ENCODE data around the gene POU3F3.

The POU3F3 gene

GRCh38 chr2:104873689-104874054 is 19.8 kb downstream of the POU3F3 start:
- TF ChIP-seq POLR2AphosphoS5 (IDR thresholded peaks at IDR 0.05; ENCODE audit: borderline replicate concordance, low read depth, low read length) (no peak), EZH2 (IDR thresholded peaks at IDR 0.05) (no peak)
- no peak overlapping the region for H3K9ac ChIP-seq (ENCODE audit: insufficient read length)
- DNase-seq (ENCODE audit: low read depth, low spot score) = no peak
- no peak overlapping the region for H3K27ac ChIP-seq
- H3K36me3 ChIP-seq (ENCODE audit: insufficient read depth, low read length) = no peaks in the 10 kb centered on the region
- H3K9me3 ChIP-seq (ENCODE audit: low read depth, low read length) = no peaks in the 10 kb centered on the region
- H3K4me3 ChIP-seq = peak overlapping the region; percentile 81

- no peaks in the 10 kb centered on the region for H3K36me3 ChIP-seq (ENCODE audit: insufficient read depth, low read length)
- H3K9me3 ChIP-seq (ENCODE audit: low read depth, low read length) = no peaks in the 10 kb centered on the region
- no peak overlapping the region for H3K4me3 ChIP-seq
- no peak overlapping the region for H3K9ac ChIP-seq (ENCODE audit: insufficient read length)
- TF ChIP-seq POLR2AphosphoS5 (IDR thresholded peaks at IDR 0.05; ENCODE audit: borderline replicate concordance, low read depth, low read length) = no peak
- no peak for TF ChIP-seq EZH2 (IDR thresholded peaks at IDR 0.05)
- no peak for TF ChIP-seq FOXP2 (optimal IDR thresholded peaks at IDR 0.05; ENCODE audit: control extremely low read depth, extremely low read length, insufficient read depth)
- DNase-seq (ENCODE audit: low read depth, low spot score) = no peak
- H3K27ac ChIP-seq = no peak overlapping the region
These were observed 20.3 kb downstream of the POU3F3 start for GRCh38 chr2:104874230-104874629.

GRCh38 chr2:104875262-104875661 is 21.3 kb downstream of the POU3F3 start:
- H3K36me3 ChIP-seq (ENCODE audit: insufficient read depth, low read length) = no peaks in the 10 kb centered on the region
- DNase-seq (ENCODE audit: low read depth, low spot score) = no peak
- no peak overlapping the region for H3K4me3 ChIP-seq
- H3K27ac ChIP-seq = no peak overlapping the region
- no peak overlapping the region for H3K9ac ChIP-seq (ENCODE audit: insufficient read length)
- no peak for TF ChIP-seq FOXP2 (optimal IDR thresholded peaks at IDR 0.05; ENCODE audit: control extremely low read depth, extremely low read length, insufficient read depth)
- TF ChIP-seq EZH2 (IDR thresholded peaks at IDR 0.05) = no peak
- no peak for TF ChIP-seq POLR2AphosphoS5 (IDR thresholded peaks at IDR 0.05; ENCODE audit: borderline replicate concordance, low read depth, low read length)
- no peaks in the 10 kb centered on the region for H3K9me3 ChIP-seq (ENCODE audit: low read depth, low read length)

GRCh38 chr2:104876606-104877570 is 23.0 kb downstream of the POU3F3 start:
- no peak for DNase-seq (ENCODE audit: low read depth, low spot score)
- Histone ChIP-seq H3K9ac (ENCODE audit: insufficient read length) (no peak overlapping the region), H3K36me3 (ENCODE audit: insufficient read depth, low read length) (no peaks in the 10 kb centered on the region), H3K27ac (no peak overlapping the region), H3K9me3 (ENCODE audit: low read depth, low read length) (no peaks in the 10 kb centered on the region), H3K4me3 (no peak overlapping the region)
- TF ChIP-seq EZH2 (IDR thresholded peaks at IDR 0.05) (no peak), FOXP2 (optimal IDR thresholded peaks at IDR 0.05; ENCODE audit: control extremely low read depth, extremely low read length, insufficient read depth) (no peak), POLR2AphosphoS5 (IDR thresholded peaks at IDR 0.05; ENCODE audit: borderline replicate concordance, low read depth, low read length) (no peak)

- Histone ChIP-seq H3K27ac (no peak overlapping the region), H3K9ac (ENCODE audit: insufficient read length) (no peak overlapping the region), H3K9me3 (ENCODE audit: low read depth, low read length) (no peaks in the 10 kb centered on the region), H3K4me3 (no peak overlapping the region), H3K36me3 (ENCODE audit: insufficient read depth, low read length) (no peaks in the 10 kb centered on the region)
- TF ChIP-seq FOXP2 (optimal IDR thresholded peaks at IDR 0.05; ENCODE audit: control extremely low read depth, extremely low read length, insufficient read depth) (no peak), EZH2 (IDR thresholded peaks at IDR 0.05) (no peak), POLR2AphosphoS5 (IDR thresholded peaks at IDR 0.05; ENCODE audit: borderline replicate concordance, low read depth, low read length) (no peak)
- DNase-seq (ENCODE audit: low read depth, low spot score) = no peak
These were observed 25.1 kb downstream of the POU3F3 start for GRCh38 chr2:104878863-104879512.

- TF ChIP-seq FOXP2 (optimal IDR thresholded peaks at IDR 0.05; ENCODE audit: control extremely low read depth, extremely low read length, insufficient read depth) (no peak), EZH2 (IDR thresholded peaks at IDR 0.05) (no peak), POLR2AphosphoS5 (IDR thresholded peaks at IDR 0.05; ENCODE audit: borderline replicate concordance, low read depth, low read length) (no peak)
- Histone ChIP-seq H3K36me3 (ENCODE audit: insufficient read depth, low read length) (no peaks in the 10 kb centered on the region), H3K9me3 (ENCODE audit: low read depth, low read length) (no peaks in the 10 kb centered on the region), H3K27ac (no peak overlapping the region), H3K9ac (ENCODE audit: insufficient read length) (no peak overlapping the region), H3K4me3 (no peak overlapping the region)
- DNase-seq (ENCODE audit: low read depth, low spot score) = no peak
These were observed 26.2 kb downstream of the POU3F3 start for GRCh38 chr2:104880076-104880475.

- DNase-seq (ENCODE audit: low read depth, low spot score) = no peak
- no peak overlapping the region for H3K4me3 ChIP-seq
- H3K36me3 ChIP-seq (ENCODE audit: insufficient read depth, low read length) = no peaks in the 10 kb centered on the region
- H3K9me3 ChIP-seq (ENCODE audit: low read depth, low read length) = no peaks in the 10 kb centered on the region
- H3K27ac ChIP-seq = no peak overlapping the region
- TF ChIP-seq FOXP2 (optimal IDR thresholded peaks at IDR 0.05; ENCODE audit: control extremely low read depth, extremely low read length, insufficient read depth) (no peak), EZH2 (IDR thresholded peaks at IDR 0.05) (no peak)
- no peak overlapping the region for H3K9ac ChIP-seq (ENCODE audit: insufficient read length)
These were observed 29.4 kb downstream of the POU3F3 start for GRCh38 chr2:104883357-104883756.

- H3K36me3 ChIP-seq (ENCODE audit: insufficient read depth, low read length) = no peaks in the 10 kb centered on the region
- TF ChIP-seq POLR2AphosphoS5 (IDR thresholded peaks at IDR 0.05; ENCODE audit: borderline replicate concordance, low read depth, low read length) (no peak), EZH2 (IDR thresholded peaks at IDR 0.05) (no peak), FOXP2 (optimal IDR thresholded peaks at IDR 0.05; ENCODE audit: control extremely low read depth, extremely low read length, insufficient read depth) (no peak)
- no peak for DNase-seq (ENCODE audit: low read depth, low spot score)
- H3K9me3 ChIP-seq (ENCODE audit: low read depth, low read length) = no peaks in the 10 kb centered on the region
- no peak overlapping the region for H3K27ac ChIP-seq
- H3K9ac ChIP-seq (ENCODE audit: insufficient read length) = no peak overlapping the region
- H3K4me3 ChIP-seq = no peak overlapping the region
These were observed 31.3 kb downstream of the POU3F3 start for GRCh38 chr2:104885119-104885782.

Data from SK-N-MC (cell line).